Ovary (tissue), 9 donors: Measurements from ENCODE around the gene IL1RAPL2. TPM values are rescaled to one million over a fixed set of nuclear protein-coding genes. Genes with fewer than 3 reads are reported as not detected.

Experiments used
- DNase-seq, 5 donors: peaks; one replicate each; pipeline ENCODE4 v3.0.0-alpha.2; 2019 to 2020
- H3K27ac ChIP-seq, 2 donors: fragments of 200-600 bp; one replicate each; pipeline versions ENCODE4 v1.5.1 to v1.8.0; 2019 to 2022
- H3K27me3 ChIP-seq: fragments of 200-600 bp; one replicate; pipeline ENCODE4 v1.8.0; 2022
- H3K36me3 ChIP-seq: fragments of 200-600 bp; sonication (generic); one replicate; pipeline ENCODE4 v1.5.1; 2019
- H3K4me1 ChIP-seq: one replicate; pipeline ENCODE4 v1.8.1; 2013; ENCODE audit warnings: mild to moderate bottlenecking, moderate library complexity; ENCODE audit not compliant: insufficient read depth
- H3K4me3 ChIP-seq: fragments of 200-600 bp; sonication (generic); one replicate; pipeline ENCODE4 v1.5.1; 2017
- H3K9me3 ChIP-seq, 2 donors: fragments of 200-600 bp in 1 of 2; sonication (generic) in 1 of 2; one replicate each; pipeline versions ENCODE4 v1.5.1 to v1.8.1; 2013 to 2019; ENCODE audit warnings: mild to moderate bottlenecking in 1 of 2, moderate library complexity in 1 of 2
- EP300 ChIP-seq: sonication (generic); formaldehyde crosslinking; IDR thresholded peaks from one replicate; pipeline ENCODE4 v1.6.1; 2017; ENCODE audit warnings: antibody characterized with exemption
- POLR2A ChIP-seq: fragments of 450-650 bp; IDR thresholded peaks from one replicate; pipeline ENCODE4 v1.6.1; 2017; ENCODE audit warnings: antibody characterized with exemption, mild to moderate bottlenecking, moderate library complexity
- WGBS, 3 donors: extraction: QIAGEN DNeasy Blood & Tissue Kit in 1 of 3; methylation state at CpG; one replicate each; pipeline versions ENCODE4 v1.1.5 to v1.1.7; 2013 to 2017; 5-methylcytosine and 5-hydroxymethylcytosine counted together
- intact Hi-C, 4 donors: fragments of 100-400 bp; cut with DNase I; formaldehyde crosslinking; loops; one replicate each; pipeline versions ENCODE4 v1.11.0 to v1.15.1; 2022 to 2023
- polyA plus RNA-seq, 2 donors: library from polyadenylated mRNA; stranded (reverse); fragments of 200-250 nt in 1 of 2; fragments of 350-450 nt in 1 of 2; fragmentation: Illumina TruSeq in 1 of 2; extraction: RNeasy Lipid Tissue Mini Kit (QIAGEN cat#74804) in 1 of 2; gene quantifications; one replicate each; pipeline ENCODE4 v1.2.3, GENCODE V29; 2013 to 2014
- total RNA-seq, 7 donors: library from RNA; depleted of rRNA in 2 of 7; stranded (reverse); fragments of >200 nt in 2 of 7; fragmentation: NEBNext Ultra II Directional in 3 of 7; extraction: Animal tissue kit (Norgen Biotek cat#: 25700) in 3 of 7; gene quantifications; one replicate each; pipeline versions ENCODE4 v1.1.0 to v1.2.4, GENCODE V29; 2016 to 2023
- TF ChIP-seq, protein P1 (sequence below), 3 donors: fragments of 450-650 bp in 2 of 3; fragments of 200-600 bp in 1 of 3; IDR thresholded peaks; one replicate each; pipeline versions ENCODE4 v1.5.1 to v1.8.0; 2016 to 2022; ENCODE audit warnings: antibody characterized with exemption in 3 of 3, mild to moderate bottlenecking in 1 of 3
- donor health status: DM: no; HTN: no; CAD: no; lungs with moderate emphysema.
- donor health status: DM: no; HTN: no; CAD: no.
- donor health status: Bipolar disorder and iron deficiency.
- donor health status: DM: yes; HTN: yes; CAD: no.
- donor health status: DM: no; HTN: no; CAD: no.
- donor health status: DM: yes; HTN: yes; CAD: no.

The IL1RAPL2 gene
- total and polyA plus RNA-seq, 9 donors: 0.08 to 1.1 (median 0.32) TPM; not detected in 3

- Histone ChIP-seq H3K4me1 (no peaks in the 10 kb centered on the region), H3K27me3 (no peaks in the 10 kb centered on the region), H3K36me3 (no peaks in the 10 kb centered on the region), H3K9me3 (no peaks in the 10 kb centered on the region), H3K27ac (no peak overlapping the region), H3K4me3 (no peak overlapping the region)
- no peak for DNase-seq
- intact Hi-C loops: no loop called here
- 62 to 81% (median 71%) methylated on average over 1 of the region's 1 CpG for WGBS, 3 donors
- TF ChIP-seq, protein P1, sequence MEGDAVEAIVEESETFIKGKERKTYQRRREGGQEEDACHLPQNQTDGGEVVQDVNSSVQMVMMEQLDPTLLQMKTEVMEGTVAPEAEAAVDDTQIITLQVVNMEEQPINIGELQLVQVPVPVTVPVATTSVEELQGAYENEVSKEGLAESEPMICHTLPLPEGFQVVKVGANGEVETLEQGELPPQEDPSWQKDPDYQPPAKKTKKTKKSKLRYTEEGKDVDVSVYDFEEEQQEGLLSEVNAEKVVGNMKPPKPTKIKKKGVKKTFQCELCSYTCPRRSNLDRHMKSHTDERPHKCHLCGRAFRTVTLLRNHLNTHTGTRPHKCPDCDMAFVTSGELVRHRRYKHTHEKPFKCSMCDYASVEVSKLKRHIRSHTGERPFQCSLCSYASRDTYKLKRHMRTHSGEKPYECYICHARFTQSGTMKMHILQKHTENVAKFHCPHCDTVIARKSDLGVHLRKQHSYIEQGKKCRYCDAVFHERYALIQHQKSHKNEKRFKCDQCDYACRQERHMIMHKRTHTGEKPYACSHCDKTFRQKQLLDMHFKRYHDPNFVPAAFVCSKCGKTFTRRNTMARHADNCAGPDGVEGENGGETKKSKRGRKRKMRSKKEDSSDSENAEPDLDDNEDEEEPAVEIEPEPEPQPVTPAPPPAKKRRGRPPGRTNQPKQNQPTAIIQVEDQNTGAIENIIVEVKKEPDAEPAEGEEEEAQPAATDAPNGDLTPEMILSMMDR (IDR thresholded peaks at IDR 0.05): no peak
- TF ChIP-seq EP300 (no peak), POLR2A (no peak)
These were observed 237.2 kb downstream of the IL1RAPL2 start for GRCh38 chrX:104803219-104803618.

DNA sequence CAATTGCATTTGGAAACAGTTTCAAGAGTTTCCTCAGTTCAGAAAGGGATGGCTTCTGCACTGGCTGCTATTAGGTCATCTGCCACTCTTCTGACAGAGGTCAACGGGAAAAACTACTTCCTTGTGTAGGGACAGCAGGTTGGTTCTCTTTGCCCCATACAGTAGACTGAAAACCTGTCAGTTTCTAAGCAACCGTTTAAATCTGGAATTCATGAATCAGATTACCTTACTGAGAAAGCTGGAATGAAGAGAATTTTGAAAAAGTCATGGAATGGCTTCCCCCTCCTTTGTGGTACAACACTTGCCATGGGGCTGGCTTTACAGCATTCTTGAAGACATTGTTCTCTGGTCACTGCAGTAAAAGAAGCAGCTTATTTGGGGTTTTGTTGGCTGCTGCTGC, 240.3 kb downstream of the IL1RAPL2 start:
- Histone ChIP-seq H3K27ac (no peak overlapping the region), H3K36me3 (no peaks in the 10 kb centered on the region), H3K27me3 (no peaks in the 10 kb centered on the region), H3K4me1 (no peaks in the 10 kb centered on the region), H3K9me3 (no peaks in the 10 kb centered on the region), H3K4me3 (no peak overlapping the region)
- WGBS, 3 donors: 55 to 63% (median 60%) methylated on average over 2 of the region's 2 CpGs
- DNase-seq: no peak
- intact Hi-C loops: no loop called here
- TF ChIP-seq, protein P1 (IDR thresholded peaks at IDR 0.05): no peak
- TF ChIP-seq POLR2A (no peak), EP300 (no peak)

- Histone ChIP-seq H3K27me3 (no peaks in the 10 kb centered on the region), H3K27ac (no peak overlapping the region), H3K36me3 (no peaks in the 10 kb centered on the region), H3K4me3 (no peak overlapping the region), H3K4me1 (no peaks in the 10 kb centered on the region), H3K9me3 (no peaks in the 10 kb centered on the region)
- no peak for TF ChIP-seq POLR2A
- intact Hi-C loops: no loop called here
- 34 to 43% (median 42%) methylated on average over 2 of the region's 2 CpGs for WGBS, 3 donors
- DNase-seq: no peak
These were observed 267.4 kb downstream of the IL1RAPL2 start for GRCh38 chrX:104833401-104833800.

DNA sequence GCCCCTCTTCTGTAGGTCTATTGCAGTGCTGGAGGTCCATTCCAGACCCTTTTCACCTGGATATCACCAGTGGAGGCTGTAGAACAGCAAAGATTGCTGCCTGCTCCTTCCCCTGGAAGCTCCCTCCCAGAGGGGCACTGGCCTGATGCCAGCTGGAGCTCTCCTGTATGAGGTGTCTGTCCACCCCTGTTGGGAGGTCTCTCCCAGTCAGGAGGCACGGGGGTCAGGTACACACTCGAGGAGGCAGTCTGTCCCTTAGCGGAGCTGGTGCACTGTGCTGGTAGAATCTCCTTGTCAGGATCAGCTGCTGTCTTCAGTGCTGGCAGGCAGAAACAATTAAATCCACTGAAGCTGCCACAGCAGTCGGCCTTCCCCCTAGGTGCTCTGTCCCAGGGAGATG, 276.6 kb downstream of the IL1RAPL2 start:
- TF ChIP-seq POLR2A (no peak), EP300 (no peak)
- TF ChIP-seq, protein P1 (IDR thresholded peaks at IDR 0.05): no peak
- 64 to 76% (median 67%) methylated on average over 4 of the region's 4 CpGs for WGBS, 3 donors
- intact Hi-C loops: no loop called here

GRCh38 chrX:104852241-104852640, 286.2 kb downstream of the IL1RAPL2 start:
- DNase-seq: no peak
- no peak overlapping the region for H3K4me3 ChIP-seq
- H3K27me3 ChIP-seq: peaks cover 2% of the 10 kb centered on the region
- H3K36me3 ChIP-seq: no peaks in the 10 kb centered on the region
- WGBS, 3 donors: 58 to 73% (median 66%) methylated on average over 1 of the region's 1 CpG
- intact Hi-C loops: no loop called here
- no peak overlapping the region for H3K27ac ChIP-seq
- TF ChIP-seq, protein P1 (IDR thresholded peaks at IDR 0.05): no peak
- TF ChIP-seq EP300 (no peak), POLR2A (no peak)
- H3K4me1 ChIP-seq: no peaks in the 10 kb centered on the region
- H3K9me3 ChIP-seq: no peaks in the 10 kb centered on the region

More for the DNA sequence above, 276.6 kb downstream of the IL1RAPL2 start:
- DNase-seq: no peak
- no peaks in the 10 kb centered on the region for H3K36me3 ChIP-seq
- no peaks in the 10 kb centered on the region for H3K9me3 ChIP-seq
- no peaks in the 10 kb centered on the region for H3K27me3 ChIP-seq
- no peak overlapping the region for H3K27ac ChIP-seq
- H3K4me3 ChIP-seq: no peak overlapping the region
- no peaks in the 10 kb centered on the region for H3K4me1 ChIP-seq
